SK-N-MC (cell line): ENCODE results near the gene TNFSF15.

Experiments used
- DNase-seq: peaks from one replicate; pipeline ENCODE4 v3.0.0-alpha.2; 2011; ENCODE audit warnings: low read depth, low spot score
- H3K27ac ChIP-seq: fragments of 200-600 bp; sonication (generic); 2 replicates; pipeline ENCODE4 v1.5.1; 2016; ENCODE audit warnings: mixed run types
- H3K36me3 ChIP-seq: fragments of 200-600 bp; sonication (generic); 2 replicates; pipeline ENCODE4 v1.6.1; 2017; ENCODE audit warnings: antibody characterized with exemption, low read length, mixed read lengths; ENCODE audit not compliant: insufficient read depth
- H3K4me3 ChIP-seq: fragments of 200-600 bp; sonication (generic); 2 replicates; pipeline ENCODE4 v1.5.1; 2016
- H3K9ac ChIP-seq: fragments of 200-600 bp; sonication (generic); 2 replicates; pipeline ENCODE4 v1.8.0; 2017; ENCODE audit warnings: mixed run types, mixed read lengths; ENCODE audit not compliant: insufficient read length
- H3K9me3 ChIP-seq: fragments of 200-600 bp; sonication (generic); 2 replicates; pipeline ENCODE4 v1.6.1; 2017; ENCODE audit warnings: low read depth, mild to moderate bottlenecking, antibody characterized with exemption, low read length, moderate library complexity, mixed read lengths
- EZH2 ChIP-seq: fragments of 200-600 bp; sonication (generic); IDR thresholded peaks from one replicate; pipeline ENCODE4 v1.6.1; 2017; ENCODE audit warnings: antibody characterized with exemption
- FOXP2 ChIP-seq: optimal IDR thresholded peaks from 2 replicates; pipeline ENCODE3; 2011; ENCODE audit warnings: mild to moderate bottlenecking, moderate library complexity; ENCODE audit not compliant: insufficient read depth; ENCODE audit errors: extremely low read length, control extremely low read depth
- POLR2AphosphoS5 ChIP-seq: IDR thresholded peaks from 2 replicates; pipeline ENCODE4 v1.6.1; 2012; ENCODE audit warnings: mild to moderate bottlenecking, low read depth, low read length, borderline replicate concordance

The TNFSF15 gene

GRCh38 chr9:114847492-114848417 is 41.9 kb upstream of the TNFSF15 start:
- Histone ChIP-seq H3K4me3 (no peak overlapping the region), H3K36me3 (no peaks in the 10 kb centered on the region), H3K9me3 (peaks cover 2% of the 10 kb centered on the region; the same call in 1 of the 2 replicates), H3K9ac (no peak overlapping the region), H3K27ac (no peak overlapping the region)
- DNase-seq, result no peak
- TF ChIP-seq EZH2, result no peak
- TF ChIP-seq POLR2AphosphoS5, result no peak
- no peak for TF ChIP-seq FOXP2

DNA sequence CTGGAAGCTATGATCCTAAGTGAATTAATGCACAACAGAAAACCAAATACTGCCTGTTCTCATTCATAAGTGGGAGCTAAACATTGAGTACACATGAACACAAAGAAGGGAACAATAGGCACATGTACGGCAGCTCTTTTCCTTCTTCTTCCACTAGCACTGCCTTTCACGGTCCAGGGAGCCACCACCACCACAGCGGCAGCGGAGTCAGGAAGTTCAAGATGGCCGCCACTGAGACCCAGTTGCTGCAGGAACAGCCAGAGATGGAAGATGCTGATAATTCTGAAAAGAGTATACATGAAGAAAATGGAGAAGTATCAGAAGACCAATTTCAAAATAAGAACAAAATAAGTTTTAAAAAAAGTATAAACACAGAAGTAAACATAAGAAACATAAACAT is 39.5 kb upstream of the TNFSF15 start:
- TF ChIP-seq FOXP2, result no peak
- TF ChIP-seq EZH2, result no peak
- no peak for TF ChIP-seq POLR2AphosphoS5
- Histone ChIP-seq H3K9me3 (peaks cover 3% of the 10 kb centered on the region; the same call in 1 of the 2 replicates), H3K27ac (no peak overlapping the region), H3K4me3 (no peak overlapping the region), H3K9ac (no peak overlapping the region), H3K36me3 (no peaks in the 10 kb centered on the region)
- no peak for DNase-seq

- no peak overlapping the region for H3K27ac ChIP-seq
- no peak overlapping the region for H3K4me3 ChIP-seq
- H3K9me3 ChIP-seq, result peaks cover 3% of the 10 kb centered on the region; the same call in 1 of the 2 replicates
- H3K36me3 ChIP-seq, result no peaks in the 10 kb centered on the region
- DNase-seq, result no peak
- no peak overlapping the region for H3K9ac ChIP-seq
- TF ChIP-seq EZH2 (no peak), FOXP2 (no peak), POLR2AphosphoS5 (no peak)
These were observed 38.9 kb upstream of the TNFSF15 start for GRCh38 chr9:114844766-114845165.

GRCh38 chr9:114837923-114838322 is 32.1 kb upstream of the TNFSF15 start:
- DNase-seq, result no peak
- H3K9me3 ChIP-seq, result peaks cover 3% of the 10 kb centered on the region; the same call in 1 of the 2 replicates
- TF ChIP-seq POLR2AphosphoS5, result no peak
- TF ChIP-seq FOXP2, result no peak
- no peak for TF ChIP-seq EZH2
- H3K4me3 ChIP-seq, result no peak overlapping the region
- H3K36me3 ChIP-seq, result no peaks in the 10 kb centered on the region
- no peak overlapping the region for H3K9ac ChIP-seq
- no peak overlapping the region for H3K27ac ChIP-seq

GRCh38 chr9:114836769-114837168 is 30.9 kb upstream of the TNFSF15 start:
- Histone ChIP-seq H3K27ac (no peak overlapping the region), H3K9me3 (no peaks in the 10 kb centered on the region), H3K9ac (no peak overlapping the region), H3K36me3 (no peaks in the 10 kb centered on the region), H3K4me3 (no peak overlapping the region)
- DNase-seq, result no peak
- TF ChIP-seq FOXP2 (no peak), EZH2 (no peak), POLR2AphosphoS5 (no peak)

- Histone ChIP-seq H3K9ac (no peak overlapping the region), H3K4me3 (no peak overlapping the region), H3K9me3 (no peaks in the 10 kb centered on the region), H3K36me3 (no peaks in the 10 kb centered on the region), H3K27ac (no peak overlapping the region)
- no peak for DNase-seq
- TF ChIP-seq POLR2AphosphoS5, result no peak
- no peak for TF ChIP-seq FOXP2
- no peak for TF ChIP-seq EZH2
These were observed 28.5 kb upstream of the TNFSF15 start for GRCh38 chr9:114834386-114834785.

- TF ChIP-seq EZH2 (no peak), FOXP2 (no peak), POLR2AphosphoS5 (no peak)
- Histone ChIP-seq H3K9ac (no peak overlapping the region), H3K9me3 (no peaks in the 10 kb centered on the region), H3K36me3 (no peaks in the 10 kb centered on the region), H3K4me3 (no peak overlapping the region), H3K27ac (no peak overlapping the region)
- no peak for DNase-seq
These were observed 24.7 kb upstream of the TNFSF15 start for GRCh38 chr9:114830546-114830945.

GRCh38 chr9:114829574-114830440 is 24.0 kb upstream of the TNFSF15 start:
- Histone ChIP-seq H3K9ac (no peak overlapping the region), H3K4me3 (no peak overlapping the region), H3K27ac (no peak overlapping the region), H3K36me3 (no peaks in the 10 kb centered on the region), H3K9me3 (no peaks in the 10 kb centered on the region)
- no peak for DNase-seq
- TF ChIP-seq FOXP2 (no peak), POLR2AphosphoS5 (no peak), EZH2 (no peak)
